Eye (tissue), 1 donor: ENCODE results near the gene AOPEP.
A peak's percentile ranks its signal among the peaks of the same experiment; 100 is the strongest.

Source experiments
- DNase-seq: peaks from one replicate; pipeline ENCODE4 v3.0.0-alpha.2; 2015

Gene AOPEP

GRCh38 chr9:94761481-94761880 is 35.0 kb downstream of the AOPEP start:
- no peak for DNase-seq

- no peak for DNase-seq
These were observed 41.0 kb downstream of the AOPEP start for GRCh38 chr9:94767331-94768072.

GRCh38 chr9:94768766-94769165 is 42.3 kb downstream of the AOPEP start:
- no peak for DNase-seq

- no peak for DNase-seq
These were observed 43.8 kb downstream of the AOPEP start for GRCh38 chr9:94770334-94770733.

- DNase-seq: no peak
These were observed 44.6 kb downstream of the AOPEP start for GRCh38 chr9:94771096-94771495.

- DNase-seq: no peak
These were observed 45.6 kb downstream of the AOPEP start for GRCh38 chr9:94772144-94772543.

GRCh38 chr9:94772639-94773303 is 46.3 kb downstream of the AOPEP start:
- DNase-seq: peak; percentile 70

- no peak for DNase-seq
These were observed 47.2 kb downstream of the AOPEP start for GRCh38 chr9:94773655-94774054.

GRCh38 chr9:94778013-94778412 is 51.5 kb downstream of the AOPEP start:
- DNase-seq: no peak

GRCh38 chr9:94779031-94779430 is 52.5 kb downstream of the AOPEP start:
- no peak for DNase-seq

- no peak for DNase-seq
These were observed 53.3 kb downstream of the AOPEP start for GRCh38 chr9:94779693-94780290.

GRCh38 chr9:94780516-94780950 is 54.0 kb downstream of the AOPEP start:
- DNase-seq: peak; percentile 30

GRCh38 chr9:94782355-94783101 is 56.0 kb downstream of the AOPEP start:
- DNase-seq: peak; percentile 42

- peak; percentile 87 for DNase-seq
These were observed 56.7 kb downstream of the AOPEP start for GRCh38 chr9:94783102-94783682.

- no peak for DNase-seq
These were observed 57.4 kb downstream of the AOPEP start for GRCh38 chr9:94783928-94784327.

GRCh38 chr9:94785215-94786169 is 59.0 kb downstream of the AOPEP start:
- DNase-seq: peak; percentile 13

- no peak for DNase-seq
These were observed 60.1 kb downstream of the AOPEP start for GRCh38 chr9:94786586-94786985.

GRCh38 chr9:94787266-94787665 is 60.8 kb downstream of the AOPEP start:
- peak; percentile 19 for DNase-seq

- DNase-seq: no peak
These were observed 62.1 kb downstream of the AOPEP start for GRCh38 chr9:94788570-94789105.

GRCh38 chr9:94791435-94791834 is 64.9 kb downstream of the AOPEP start:
- no peak for DNase-seq

- no peak for DNase-seq
These were observed 66.0 kb downstream of the AOPEP start for GRCh38 chr9:94792511-94792910.
